Endothelial cell of umbilical vein (primary cell): ENCODE measurements around the gene FYN. TPM values are rescaled to one million over a fixed set of nuclear protein-coding genes. Genes with fewer than 3 reads are reported as not detected.

Experiments
- BruUV-seq: library from RNA; stranded (reverse); fragments of 400-500 nt; replicated peaks from 2 replicates; lab custom pipeline; 2021; lab: Mats Ljungman, UMichigan
- CTCF ChIA-PET: fragments of 300-600, 350-600 bp; sonication (Branson Sonifier 250); formaldehyde crosslinking; loops from one replicate; lab custom pipeline; 2021; ENCODE audit warnings: antibody characterized with exemption, inconsistent platforms; lab: Charles Lee
- POLR2A ChIA-PET: fragments of 300-600, 350-600 bp; sonication (Branson Sonifier 250); formaldehyde crosslinking; loops from one replicate; lab custom pipeline; 2021; ENCODE audit warnings: antibody characterized with exemption, inconsistent platforms; lab: Charles Lee
- DNase-seq: peaks from one replicate; pipeline ENCODE4 v3.0.0-alpha.2; 2011; ENCODE audit warnings: low read depth, low spot score
- FAIRE-seq: peaks from 2 replicates; lab custom pipeline; 2011; peaks lifted over from hg19 to GRCh38; lab: Jason Lieb, UNC
- H2AFZ ChIP-seq: 2 replicates; pipeline ENCODE4 v1.6.0; 2012; ENCODE audit warnings: low read depth, low read length, control low read depth, inconsistent platforms
- H3K27ac ChIP-seq: 2 replicates; pipeline ENCODE4 v1.5.1; 2011; ENCODE audit warnings: low read depth, mild to moderate bottlenecking, control low read depth, low read length, moderate library complexity; ENCODE audit not compliant: insufficient read depth
- H3K27me3 ChIP-seq, 2 experiments: 2 replicates each; pipeline versions ENCODE4 v1.6.0 to v1.6.1; 2011; ENCODE audit warnings: low read length in 2 of 2, mixed read lengths in 1 of 2; ENCODE audit not compliant: control insufficient read depth in 2 of 2, insufficient read depth in 2 of 2
- H3K36me3 ChIP-seq, 2 experiments: 2 replicates in 1 of 2; 3 replicates in 1 of 2; pipeline ENCODE4 v1.5.1; 2011; ENCODE audit warnings: low read length in 2 of 2, mild to moderate bottlenecking in 1 of 2, moderate library complexity in 1 of 2; ENCODE audit not compliant: control insufficient read depth in 2 of 2, insufficient read depth in 2 of 2; ENCODE audit errors: extremely low read depth in 1 of 2
- H3K4me1 ChIP-seq: 3 replicates; pipeline ENCODE4 v1.5.1; 2011; ENCODE audit warnings: mild to moderate bottlenecking, low read length; ENCODE audit not compliant: control insufficient read depth, insufficient read depth; ENCODE audit errors: extremely low read depth
- H3K4me2 ChIP-seq: 2 replicates; pipeline ENCODE4 v1.6.1; 2011; ENCODE audit warnings: low read length, control low read depth, mixed read lengths; ENCODE audit not compliant: insufficient read depth
- H3K4me3 ChIP-seq, 3 experiments: fragments of 200-600 bp in 1 of 3; sonication (generic), shearing (Covaris generic) in 1 of 3; replicated peaks in 1 of 3; 2 replicates each; pipeline ENCODE4 v1.5.1; 2011 to 2016; ENCODE audit warnings: control low read depth in 3 of 3, low read length in 3 of 3, mild to moderate bottlenecking in 2 of 3, inconsistent platforms in 1 of 3, low read depth in 1 of 3, moderate library complexity in 1 of 3; ENCODE audit not compliant: insufficient read depth in 1 of 3
- H3K79me2 ChIP-seq: 2 replicates; pipeline ENCODE4 v1.6.0; 2012; ENCODE audit warnings: low read length, inconsistent platforms; ENCODE audit not compliant: control insufficient read depth, insufficient read depth
- H3K9ac ChIP-seq: replicated peaks from 2 replicates; pipeline ENCODE3; 2011; ENCODE audit warnings: low read length, control low read depth; ENCODE audit not compliant: insufficient read depth; ENCODE audit errors: extremely low read depth
- H3K9me1 ChIP-seq: replicated peaks from 3 replicates; pipeline ENCODE4 v1.6.0; 2011; ENCODE audit warnings: mild to moderate bottlenecking, low read length; ENCODE audit not compliant: control insufficient read depth, insufficient read depth; ENCODE audit errors: extremely low read depth
- H3K9me3 ChIP-seq: replicated peaks from 2 replicates; pipeline ENCODE4 v1.5.1; 2012; ENCODE audit warnings: low read length, inconsistent platforms; ENCODE audit not compliant: control insufficient read depth, insufficient read depth
- H4K20me1 ChIP-seq: replicated peaks from 2 replicates; pipeline ENCODE3; 2011; ENCODE audit warnings: mild to moderate bottlenecking, low read length; ENCODE audit not compliant: control insufficient read depth, insufficient read depth; ENCODE audit errors: extremely low read depth
- EZH2 ChIP-seq: IDR thresholded peaks from 2 replicates; pipeline ENCODE4 v1.6.1; 2012; ENCODE audit warnings: borderline replicate concordance, low read depth, mild to moderate bottlenecking, moderate library complexity, low read length, inconsistent platforms; ENCODE audit not compliant: severe bottlenecking
- FOS ChIP-seq: IDR thresholded peaks from 2 replicates; pipeline ENCODE4 v1.6.1; 2011; ENCODE audit warnings: mild to moderate bottlenecking, low read length, moderate library complexity, borderline replicate concordance; ENCODE audit not compliant: insufficient read depth
- GATA2 ChIP-seq: IDR thresholded peaks from 2 replicates; pipeline ENCODE4 v1.7.0; 2011; ENCODE audit warnings: low read depth, mild to moderate bottlenecking, moderate library complexity, mixed read lengths, low read length; ENCODE audit not compliant: insufficient read length, insufficient read depth
- JUN ChIP-seq: IDR thresholded peaks from 2 replicates; pipeline ENCODE4 v1.6.1; 2011; ENCODE audit warnings: borderline replicate concordance, low read depth; ENCODE audit not compliant: insufficient read length, insufficient read depth
- MAX ChIP-seq: IDR thresholded peaks from 2 replicates; pipeline ENCODE4 v1.6.1; 2011; ENCODE audit not compliant: insufficient read depth, insufficient read length
- MYC ChIP-seq: IDR thresholded peaks from one replicate; pipeline ENCODE4 v1.6.1; 2011; ENCODE audit warnings: mild to moderate bottlenecking, low read depth, low read length
- POLR2A ChIP-seq: IDR thresholded peaks from 2 replicates; pipeline ENCODE4 v1.6.1; 2012; ENCODE audit warnings: low read depth, mild to moderate bottlenecking, control low read depth, low read length
- POLR2AphosphoS5 ChIP-seq: IDR thresholded peaks from 2 replicates; pipeline ENCODE4 v1.6.1; 2012; ENCODE audit warnings: low read depth, mild to moderate bottlenecking, control low read depth, low read length, moderate library complexity; ENCODE audit not compliant: insufficient read depth
- dilution Hi-C: fragments of 300-500 bp; cut with MboI; formaldehyde crosslinking; loops from one replicate; pipeline ENCODE4 v1.15.0; 2019; ENCODE audit warnings: low sequenced_read_pairs; ENCODE audit not compliant: extremely low pct_ligation_motif_present
- intact Hi-C: fragments of 100-400 bp; cut with micrococcal nuclease; formaldehyde crosslinking; loops from one replicate; pipeline ENCODE4 v1.10.0; 2022
- polyA plus RNA-seq, 4 experiments: library from polyadenylated mRNA; depleted of rRNA in 3 of 4; stranded (reverse) in 3 of 4; unstranded in 1 of 4; fragments of >200 nt; gene quantifications; 2 replicates each; pipeline versions ENCODE4 v1.2.1 to v1.2.3, GENCODE V29; 2011 to 2012; ENCODE audit warnings: missing spikeins in 1 of 4
- total RNA-seq: library from RNA; stranded (reverse); gene quantifications from 2 replicates; pipeline ENCODE4 v1.2.3, GENCODE V29; 2021
- TF ChIP-seq, protein P1 (sequence below), 2 donors: IDR thresholded peaks; 1 replicate in 1 of 2; 2 replicates in 1 of 2; pipeline ENCODE4 v1.5.1; 2011; ENCODE audit warnings: low read length in 2 of 2, mild to moderate bottlenecking in 2 of 2, moderate library complexity in 2 of 2, control low read depth in 1 of 2, inconsistent platforms in 1 of 2, low read depth in 1 of 2; ENCODE audit not compliant: insufficient read depth in 1 of 2; ENCODE audit errors: extremely low read depth in 1 of 2

Gene FYN
- total and polyA plus RNA-seq, 2 donors (not counting 3 experiments of a cell fraction or from before 2014, with no cell fraction given), result 69.0 to 143 TPM

DNA sequence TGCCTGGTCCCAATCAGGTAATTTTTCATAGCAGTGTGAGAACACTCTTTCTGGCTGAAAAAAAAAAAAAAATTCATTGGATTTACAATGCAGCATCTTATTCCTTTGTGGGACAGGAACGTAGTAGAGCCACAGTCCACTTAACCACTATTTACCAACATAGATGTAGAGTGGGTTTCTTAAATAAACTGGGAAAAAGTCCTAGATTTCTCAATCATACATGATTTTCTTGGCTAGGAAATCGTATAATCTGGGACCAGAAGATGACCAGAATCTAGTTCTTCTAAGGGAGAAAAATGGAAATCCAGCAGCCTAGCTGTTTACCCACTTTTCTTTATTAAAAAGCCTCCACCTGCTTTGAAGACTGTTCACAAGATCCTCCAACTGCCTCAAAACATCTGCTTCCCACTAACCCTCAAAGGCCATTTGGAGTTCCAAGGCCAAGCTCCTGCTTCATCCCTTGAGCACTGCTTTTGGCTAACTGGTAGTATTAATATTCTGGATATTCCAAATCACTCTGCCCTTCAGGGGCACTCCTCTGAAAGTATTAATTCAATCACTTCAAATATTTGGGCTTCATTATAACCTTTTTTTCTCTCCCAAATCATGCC, 70.4 kb downstream of the FYN start:
- CTCF ChIA-PET, result interaction anchor here (0.6 to 2.1 kb wide), 5 partner anchors 24 to 241 kb away, joined by 3 to 10 read pairs (median 5); no protein-coding TSS in a partner anchor
- no peak for FAIRE-seq

More for the DNA sequence above, 70.4 kb downstream of the FYN start:
- DNase-seq, result peak; percentile 24
- Histone ChIP-seq H3K27ac (no peak overlapping the region), H3K9me1 (no peaks in the 10 kb centered on the region), H3K9me3 (no peaks in the 10 kb centered on the region), H3K9ac (no peak overlapping the region), H3K79me2 (peaks cover 1% of the 10 kb centered on the region), H3K4me1 (peaks cover 45% of the 10 kb centered on the region), H3K4me3 (no peak overlapping the region), H2AFZ (no peak overlapping the region), H3K4me2 (peak overlapping the region; percentile 33), H3K36me3 (no peaks in the 10 kb centered on the region), H3K27me3 (no peaks in the 10 kb centered on the region), H4K20me1 (peaks cover 3% of the 10 kb centered on the region)
- POLR2A ChIA-PET, result no interaction called here
- dilution Hi-C loops, result no loop called here
- no TSS peak for BruUV-seq
- intact Hi-C loops, result loop anchor here (2.0 to 5.0 kb wide), 3 partner anchors 48 to 239 kb away; no protein-coding TSS in a partner anchor
- no peak for TF ChIP-seq EZH2
- TF ChIP-seq FOS, result no peak
- TF ChIP-seq JUN, result no peak
- TF ChIP-seq POLR2AphosphoS5, result no peak
- no peak for TF ChIP-seq GATA2
- no peak for TF ChIP-seq POLR2A
- TF ChIP-seq, protein P1, sequence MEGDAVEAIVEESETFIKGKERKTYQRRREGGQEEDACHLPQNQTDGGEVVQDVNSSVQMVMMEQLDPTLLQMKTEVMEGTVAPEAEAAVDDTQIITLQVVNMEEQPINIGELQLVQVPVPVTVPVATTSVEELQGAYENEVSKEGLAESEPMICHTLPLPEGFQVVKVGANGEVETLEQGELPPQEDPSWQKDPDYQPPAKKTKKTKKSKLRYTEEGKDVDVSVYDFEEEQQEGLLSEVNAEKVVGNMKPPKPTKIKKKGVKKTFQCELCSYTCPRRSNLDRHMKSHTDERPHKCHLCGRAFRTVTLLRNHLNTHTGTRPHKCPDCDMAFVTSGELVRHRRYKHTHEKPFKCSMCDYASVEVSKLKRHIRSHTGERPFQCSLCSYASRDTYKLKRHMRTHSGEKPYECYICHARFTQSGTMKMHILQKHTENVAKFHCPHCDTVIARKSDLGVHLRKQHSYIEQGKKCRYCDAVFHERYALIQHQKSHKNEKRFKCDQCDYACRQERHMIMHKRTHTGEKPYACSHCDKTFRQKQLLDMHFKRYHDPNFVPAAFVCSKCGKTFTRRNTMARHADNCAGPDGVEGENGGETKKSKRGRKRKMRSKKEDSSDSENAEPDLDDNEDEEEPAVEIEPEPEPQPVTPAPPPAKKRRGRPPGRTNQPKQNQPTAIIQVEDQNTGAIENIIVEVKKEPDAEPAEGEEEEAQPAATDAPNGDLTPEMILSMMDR (IDR thresholded peaks at IDR 0.05; ENCODE audit: extremely low read depth in 1 of 2, insufficient read depth in 1 of 2, low read depth in 1 of 2, low read length in 2 of 2), result no peak
- TF ChIP-seq MYC, result no peak
- no peak for TF ChIP-seq MAX
